Measurements from ENCODE around the gene NBEA. TPM values are rescaled to one million over a fixed set of nuclear protein-coding genes. Genes with fewer than 3 reads are reported as not detected.

NBEA gene
- total and polyA plus RNA-seq, 2 experiments from 2014 or later, result 2.6 to 12.3 TPM

- H3K27ac ChIP-seq, result peak overlapping the region; percentile 95
- no peak for DNase-seq (ENCODE audit: low spot score)
- H3K9me2 ChIP-seq (replicated peaks; ENCODE audit: insufficient read depth), result no peaks in the 10 kb centered on the region
- no peaks in the 10 kb centered on the region for H4K20me1 ChIP-seq (ENCODE audit: insufficient read depth, poor library complexity, severe bottlenecking)
- no peaks in the 10 kb centered on the region for H3K36me3 ChIP-seq (replicated peaks; ENCODE audit: insufficient read depth, low read depth)
- H3K4me3 ChIP-seq, result peak overlapping the region; percentile 20
- no peak overlapping the region for H2AFZ ChIP-seq
- no peaks in the 10 kb centered on the region for H3K4me1 ChIP-seq (ENCODE audit: insufficient read depth)
- peaks cover 93% of the 10 kb centered on the region for H3K27me3 ChIP-seq
- H3K9me3 ChIP-seq (ENCODE audit: low read depth), result no peaks in the 10 kb centered on the region
- H3K4me2 ChIP-seq, result peak overlapping the region; percentile 83
- peaks cover 44% of the 10 kb centered on the region for H3K79me2 ChIP-seq
- no peak for TF ChIP-seq EZH2phosphoT487 (IDR thresholded peaks at IDR 0.05; ENCODE audit: low read depth, severe bottlenecking, unreplicated experiment)
- TF ChIP-seq EZH2 (IDR thresholded peaks at IDR 0.05; ENCODE audit: borderline replicate concordance), result no peak
Observed at GRCh38 chr13:35473206-35473775, 531.2 kb downstream of the NBEA start.

GRCh38 chr13:35473802-35474201 is 531.7 kb downstream of the NBEA start:
- H3K9me2 ChIP-seq (replicated peaks; ENCODE audit: insufficient read depth), result no peaks in the 10 kb centered on the region
- no peak overlapping the region for H2AFZ ChIP-seq
- no peaks in the 10 kb centered on the region for H4K20me1 ChIP-seq (ENCODE audit: insufficient read depth, poor library complexity, severe bottlenecking)
- no peak for TF ChIP-seq CTCF (IDR thresholded peaks at IDR 0.05; ENCODE audit: poor library complexity)
- no peak for TF ChIP-seq EZH2 (IDR thresholded peaks at IDR 0.05; ENCODE audit: borderline replicate concordance)
- TF ChIP-seq EZH2phosphoT487 (IDR thresholded peaks at IDR 0.05; ENCODE audit: low read depth, severe bottlenecking, unreplicated experiment), result no peak
- peak overlapping the region; percentile 95 for H3K27ac ChIP-seq
- peaks cover 44% of the 10 kb centered on the region for H3K79me2 ChIP-seq
- WGBS (ENCODE audit: low lambda C conversion rate, missing lambda C conversion rate), result 37% methylated on average over 2 of the region's 2 CpGs
- H3K4me2 ChIP-seq, result peak overlapping the region; percentile 83
- H3K27me3 ChIP-seq, result peaks cover 95% of the 10 kb centered on the region
- no peaks in the 10 kb centered on the region for H3K36me3 ChIP-seq (replicated peaks; ENCODE audit: insufficient read depth, low read depth)
- no peaks in the 10 kb centered on the region for H3K4me1 ChIP-seq (ENCODE audit: insufficient read depth)
- no peak for DNase-seq (ENCODE audit: low spot score)
- peak overlapping the region; percentile 20 for H3K4me3 ChIP-seq
- no peaks in the 10 kb centered on the region for H3K9me3 ChIP-seq (ENCODE audit: low read depth)

GRCh38 chr13:35474496-35475211 is 532.6 kb downstream of the NBEA start:
- 5% methylated on average over 17 of the region's 17 CpGs for WGBS (ENCODE audit: low lambda C conversion rate, missing lambda C conversion rate)
- H3K4me1 ChIP-seq (ENCODE audit: insufficient read depth), result no peaks in the 10 kb centered on the region
- DNase-seq (ENCODE audit: low spot score), result no peak

More at GRCh38 chr13:35474496-35475211, 532.6 kb downstream of the NBEA start:
- Histone ChIP-seq H3K79me2 (peaks cover 44% of the 10 kb centered on the region), H3K27me3 (peaks cover 97% of the 10 kb centered on the region), H3K27ac (peak overlapping the region; percentile 95), H3K9me2 (replicated peaks; ENCODE audit: insufficient read depth) (no peaks in the 10 kb centered on the region), H2AFZ (peak overlapping the region; percentile 11), H3K4me3 (peak overlapping the region; percentile 20), H3K9me3 (ENCODE audit: low read depth) (no peaks in the 10 kb centered on the region), H3K36me3 (replicated peaks; ENCODE audit: insufficient read depth, low read depth) (no peaks in the 10 kb centered on the region), H3K4me2 (peak overlapping the region; percentile 83), H4K20me1 (ENCODE audit: insufficient read depth, poor library complexity, severe bottlenecking) (no peaks in the 10 kb centered on the region)
- TF ChIP-seq CTCF (IDR thresholded peaks at IDR 0.05; ENCODE audit: poor library complexity) (no peak), EZH2phosphoT487 (IDR thresholded peaks at IDR 0.05; ENCODE audit: low read depth, severe bottlenecking, unreplicated experiment) (peak; percentile 45), EZH2 (IDR thresholded peaks at IDR 0.05; ENCODE audit: borderline replicate concordance) (peak; percentile 66)

Data from hepatocyte (in vitro differentiated cells).